Activated naive CD4-positive, alpha-beta T cell treated with anti-CD3 and anti-CD28 coated beads, Interleukin-2, amount 50 U/mL, for 72 hours (primary cell): ENCODE data around the gene MRPL27. TPM values are rescaled to one million over a fixed set of nuclear protein-coding genes. Genes with fewer than 3 reads are reported as not detected.

ENCODE experiments used
- ATAC-seq, 2 donors: fragments of 150-1000 bp; cut with Tn5 transposase; 2 replicates each; pipeline ENCODE4 v1.10.0; 2021; ENCODE audit warnings: mild to moderate bottlenecking in 2 of 2, moderate library complexity in 2 of 2
- DNase-seq, 2 donors: peaks; one replicate each; pipeline ENCODE4 v3.0.0; 2021 to 2022; ENCODE audit warnings: low spot score in 2 of 2
- H3K27ac Mint-ChIP-seq, 2 donors: one replicate each; pipeline ENCODE4 v1.8.0; 2022; ENCODE audit warnings: mild to moderate bottlenecking in 2 of 2, mixed read lengths in 2 of 2
- H3K36me3 Mint-ChIP-seq, 2 donors: one replicate each; pipeline ENCODE4 v1.8.0; 2022; ENCODE audit warnings: mixed read lengths in 2 of 2
- H3K9me3 Mint-ChIP-seq, 2 donors: one replicate each; pipeline ENCODE4 v1.8.0; 2022; ENCODE audit warnings: mixed read lengths in 2 of 2
- total RNA-seq, 2 donors: library from RNA; stranded (reverse); gene quantifications; one replicate each; pipeline ENCODE4 v1.2.3, GENCODE V29; 2022

MRPL27 gene
- total RNA-seq, 2 donors from 2014 or later: 63.6 to 91.4 TPM

DNA sequence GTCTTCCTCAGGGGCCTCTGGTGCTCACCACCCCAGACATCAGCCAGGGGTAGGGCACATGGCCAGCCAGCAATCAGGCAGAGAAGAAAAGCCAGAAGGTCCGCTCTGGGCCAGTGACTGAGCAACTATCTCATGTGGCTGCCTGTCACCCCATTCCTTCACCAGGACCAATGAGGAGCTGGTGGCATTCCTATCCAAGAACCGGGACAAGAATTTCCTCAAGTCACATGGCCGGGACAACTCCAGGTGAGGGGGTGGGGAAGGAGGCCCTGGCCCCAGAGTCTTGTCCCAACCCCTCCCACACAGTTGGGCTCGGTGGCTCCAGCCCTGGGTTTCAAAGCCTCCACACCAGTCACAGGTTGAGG lies 17.7 kb downstream of the MRPL27 start:
- no peak overlapping the region for H3K27ac Mint-ChIP-seq
- no peaks in the 10 kb centered on the region for H3K36me3 Mint-ChIP-seq

DNA sequence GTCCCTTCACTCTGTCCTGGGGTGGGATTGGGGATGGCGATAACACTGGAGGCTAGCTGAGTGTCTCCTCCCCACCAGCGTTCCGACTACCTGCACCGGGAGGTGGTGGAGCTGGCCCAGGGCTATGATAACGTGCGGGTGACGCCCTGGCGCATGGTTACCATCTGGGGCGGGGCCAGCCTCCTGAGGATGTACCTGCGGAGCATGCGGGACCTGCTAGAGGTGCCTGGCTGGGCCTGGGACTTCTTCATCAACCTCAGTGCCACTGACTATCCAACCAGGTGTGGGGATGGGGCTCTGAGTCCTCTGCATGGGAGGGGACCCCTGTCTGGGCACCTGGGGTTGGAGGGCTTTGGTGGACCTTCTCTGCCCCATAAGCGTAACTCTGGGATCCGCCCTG lies 18.2 kb downstream of the MRPL27 start:
- H3K9me3 Mint-ChIP-seq: no peaks in the 10 kb centered on the region
- DNase-seq (peak in 1 of 2 donors; percentile 54), ATAC-seq (no peak)
- no peaks in the 10 kb centered on the region for H3K36me3 Mint-ChIP-seq
- H3K27ac Mint-ChIP-seq: no peak overlapping the region

More for the DNA sequence above, 17.7 kb downstream of the MRPL27 start:
- ATAC-seq (no peak), DNase-seq (peak in 1 of 2 donors; percentile 42)
- H3K9me3 Mint-ChIP-seq: no peaks in the 10 kb centered on the region

DNA sequence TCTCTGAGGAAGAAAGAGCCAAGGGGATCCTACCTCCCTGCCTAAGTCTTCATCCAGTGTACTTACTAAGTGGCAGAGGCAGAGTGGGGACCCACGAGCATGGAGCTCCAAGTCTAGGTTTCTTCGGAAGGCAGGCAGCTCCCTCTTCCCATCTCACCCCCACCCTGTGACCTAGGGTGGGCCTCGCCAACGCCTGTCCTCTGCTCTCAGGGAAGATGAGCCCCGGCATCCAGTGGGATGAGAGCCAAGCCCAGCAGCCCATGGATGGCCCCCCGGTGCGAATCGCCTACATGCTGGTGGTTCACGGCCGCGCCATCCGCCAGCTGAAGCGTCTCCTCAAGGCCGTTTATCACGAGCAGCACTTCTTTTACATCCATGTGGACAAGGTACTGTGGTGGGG lies 18.8 kb downstream of the MRPL27 start:
- H3K9me3 Mint-ChIP-seq: no peaks in the 10 kb centered on the region
- no peak for DNase-seq
- H3K36me3 Mint-ChIP-seq: no peaks in the 10 kb centered on the region
- no peak for ATAC-seq
- no peak overlapping the region for H3K27ac Mint-ChIP-seq

DNA sequence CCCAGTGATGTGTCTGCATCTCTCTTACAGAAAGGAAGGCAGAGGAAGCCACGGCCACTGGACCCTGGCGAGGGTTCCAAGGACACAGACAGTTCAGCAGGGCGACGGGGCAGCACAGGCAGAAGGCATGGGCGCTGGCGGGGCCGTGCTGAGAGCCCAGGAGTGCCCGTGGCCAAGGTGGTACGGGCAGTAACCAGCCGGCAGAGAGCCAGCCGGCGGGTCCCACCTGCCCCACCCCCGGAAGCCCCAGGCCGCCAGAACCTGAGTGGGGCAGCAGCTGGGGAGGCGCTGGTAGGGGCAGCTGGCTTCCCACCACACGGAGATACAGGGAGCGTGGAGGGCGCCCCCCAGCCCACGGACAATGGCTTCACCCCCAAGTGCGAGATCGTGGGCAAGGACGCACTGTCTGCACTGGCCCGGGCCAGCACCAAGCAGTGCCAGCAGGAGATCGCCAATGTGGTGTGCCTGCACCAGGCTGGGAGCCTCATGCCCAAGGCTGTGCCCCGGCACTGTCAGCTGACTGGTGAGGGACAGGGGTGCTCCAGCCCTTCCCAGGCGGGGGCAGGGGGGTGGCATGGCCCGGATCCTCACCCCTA lies 19.3 kb downstream of the MRPL27 start:
- peak in 1 of 2 donors; percentile 52 for DNase-seq
- ATAC-seq: no peak
- no peaks in the 10 kb centered on the region for H3K9me3 Mint-ChIP-seq
- H3K27ac Mint-ChIP-seq: peak overlapping the region in 1 of 2 donors; percentile 20
- H3K36me3 Mint-ChIP-seq: no peaks in the 10 kb centered on the region

DNA sequence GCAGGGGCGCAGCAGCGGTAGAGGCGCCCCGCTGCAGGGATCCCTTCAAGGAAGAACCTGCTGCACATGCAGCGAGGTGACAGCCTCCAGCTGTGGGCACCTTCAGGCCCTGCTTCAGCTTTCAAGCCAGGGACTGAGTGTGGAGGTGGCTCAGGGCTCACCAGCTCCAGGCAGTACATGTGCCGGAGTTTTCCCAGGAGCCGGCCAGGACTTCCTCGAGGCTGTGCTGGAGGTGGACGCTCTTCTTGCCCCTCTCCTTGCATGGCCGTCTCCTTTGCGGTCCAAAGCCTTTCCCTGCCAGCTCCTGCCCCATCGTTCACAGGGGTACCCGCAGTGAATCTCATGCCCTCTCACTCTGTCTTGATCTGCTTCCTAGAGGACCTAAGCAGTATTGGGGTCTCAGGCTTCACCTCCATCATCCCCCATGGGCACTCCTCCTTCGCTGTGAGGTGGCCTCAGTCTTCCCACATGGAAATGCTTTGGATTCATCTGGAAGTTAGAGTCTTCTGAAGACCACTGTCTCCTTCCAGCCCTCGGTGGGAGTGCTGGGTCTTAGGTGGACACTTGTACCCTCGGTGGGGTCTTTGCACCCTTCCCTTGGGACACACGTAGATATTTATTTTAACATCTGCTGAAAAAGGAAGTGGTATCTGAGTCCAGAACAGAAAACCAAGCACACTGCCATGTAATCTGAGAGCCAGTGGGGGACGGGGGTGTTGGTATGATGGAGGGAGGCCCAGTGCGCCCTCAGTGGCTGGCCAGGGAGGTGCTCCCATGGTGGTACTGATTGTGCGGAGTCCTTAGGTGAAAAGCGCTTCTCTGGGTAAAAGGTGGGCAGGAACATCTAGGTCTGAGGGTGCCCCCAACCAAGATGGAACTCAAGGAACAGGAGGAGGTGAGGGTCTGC lies 20.0 kb downstream of the MRPL27 start:
- Mint-ChIP-seq H3K27ac (peak overlapping the region; percentile 32 to 50), H3K9me3 (no peaks in the 10 kb centered on the region), H3K36me3 (no peaks in the 10 kb centered on the region)
- ATAC-seq (no peak), DNase-seq (peak in 1 of 2 donors; percentile 26)

DNA sequence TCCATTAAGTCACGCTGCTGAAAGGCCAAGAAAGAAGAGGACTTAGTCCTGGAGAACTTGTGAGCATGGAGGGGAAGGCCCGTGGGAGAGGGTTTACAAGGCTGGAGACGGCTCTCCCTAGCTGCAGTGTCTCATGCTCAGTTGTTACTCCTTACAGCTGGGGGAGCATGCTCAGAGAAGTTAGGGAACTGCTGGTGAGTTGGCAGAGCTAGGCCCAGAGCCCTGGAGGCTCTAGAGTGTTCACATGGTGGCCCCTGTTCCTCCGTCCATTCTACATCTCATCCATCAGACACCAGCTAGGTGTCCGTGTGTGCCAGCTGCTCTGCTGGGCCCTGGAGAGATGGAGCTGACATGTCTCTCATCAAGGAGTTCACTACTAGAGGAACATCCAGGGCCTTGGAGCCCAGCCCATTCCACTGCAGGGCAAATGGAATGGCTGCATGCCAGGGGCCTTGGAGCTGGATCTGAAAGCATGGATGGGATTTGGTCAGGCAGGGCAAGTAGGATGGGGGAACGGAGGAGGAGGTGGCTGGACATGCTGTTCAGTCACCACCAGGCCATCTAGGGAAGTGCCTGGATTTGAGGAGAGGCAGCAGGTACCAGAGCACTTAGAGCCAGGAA lies 20.8 kb downstream of the MRPL27 start:
- no peaks in the 10 kb centered on the region for H3K36me3 Mint-ChIP-seq
- ATAC-seq (no peak), DNase-seq (peak in 1 of 2 donors; percentile 47)
- peak overlapping the region; percentile 44 to 56 for H3K27ac Mint-ChIP-seq
- no peaks in the 10 kb centered on the region for H3K9me3 Mint-ChIP-seq

DNA sequence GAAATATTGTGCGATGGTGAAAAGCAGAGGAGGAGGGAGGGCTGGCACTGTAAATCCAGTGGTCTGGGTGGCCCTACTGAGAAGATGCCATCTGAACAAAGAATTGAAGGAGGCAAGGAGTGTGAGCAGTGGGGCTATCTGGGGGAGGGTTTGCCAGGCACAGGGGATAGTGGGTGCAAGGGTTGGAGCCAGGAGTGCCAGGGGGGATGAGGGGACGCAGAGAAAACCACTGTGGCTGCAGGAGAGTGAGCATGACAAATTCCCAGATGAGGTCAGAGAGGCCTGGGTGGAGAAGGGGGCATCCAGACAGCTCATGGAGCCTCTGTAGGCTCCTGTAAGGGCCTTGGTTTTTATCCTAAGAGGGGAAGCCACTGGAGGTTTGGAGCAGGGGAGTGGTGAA lies 22.3 kb downstream of the MRPL27 start:
- H3K36me3 Mint-ChIP-seq: no peaks in the 10 kb centered on the region
- H3K9me3 Mint-ChIP-seq: no peaks in the 10 kb centered on the region
- DNase-seq (no peak), ATAC-seq (no peak)
- peak overlapping the region; percentile 56 to 62 for H3K27ac Mint-ChIP-seq

DNA sequence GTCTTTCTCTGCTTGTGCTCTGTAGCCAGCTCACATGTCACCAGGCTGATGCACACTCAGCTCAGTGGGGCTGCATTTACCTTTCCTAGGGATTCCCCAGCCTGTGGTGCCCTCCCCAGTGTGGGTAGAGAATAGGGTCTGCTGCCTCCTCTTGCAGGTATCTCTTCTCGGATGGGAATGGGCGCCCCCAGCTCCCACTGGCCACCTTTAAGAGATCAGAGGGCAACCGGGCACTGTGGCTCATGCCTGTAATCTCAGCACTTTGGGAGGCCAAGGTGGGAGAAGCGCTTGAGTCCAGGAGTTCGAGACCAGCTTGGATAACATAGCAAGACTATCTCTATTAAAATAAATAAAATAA lies 23.8 kb downstream of the MRPL27 start:
- H3K27ac Mint-ChIP-seq: peak overlapping the region; percentile 25 to 89
- DNase-seq (peak in 1 of 2 donors; percentile 47), ATAC-seq (no peak)
- H3K9me3 Mint-ChIP-seq: no peaks in the 10 kb centered on the region
- H3K36me3 Mint-ChIP-seq: no peaks in the 10 kb centered on the region

DNA sequence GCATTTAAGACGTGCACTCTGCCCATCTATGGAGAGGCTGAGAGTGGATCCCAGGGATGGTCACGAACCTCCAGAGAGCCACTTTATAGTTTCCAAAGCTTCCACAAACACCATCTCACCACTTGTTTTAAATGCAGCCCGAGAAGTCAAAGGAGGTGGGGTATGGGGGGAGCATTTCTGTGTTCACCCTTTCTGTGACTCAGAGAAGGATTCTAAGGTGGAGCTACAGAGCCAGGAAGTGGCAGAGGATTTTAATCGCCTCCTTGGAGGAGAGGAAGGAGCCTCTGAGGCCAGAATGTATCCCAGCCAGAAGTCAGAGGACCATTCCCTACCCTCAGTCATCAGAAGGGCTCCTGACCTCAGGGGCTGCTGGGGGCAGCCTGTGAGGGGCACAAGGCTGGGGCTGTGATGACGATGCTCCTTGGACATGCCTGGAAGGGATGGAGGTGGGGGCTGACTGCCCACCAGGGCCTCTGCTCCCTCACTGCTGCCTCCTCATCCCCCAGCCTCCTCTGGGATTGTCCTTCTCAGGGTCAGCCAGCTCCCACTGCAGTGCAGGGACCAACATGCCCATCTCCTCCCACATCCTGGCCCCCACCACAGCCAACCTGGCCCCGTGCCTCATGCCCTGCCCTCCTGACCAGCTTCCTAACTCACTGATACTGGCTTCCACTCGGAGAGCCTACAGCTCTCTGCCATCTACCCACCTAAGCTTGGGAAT lies 24.3 kb downstream of the MRPL27 start:
- DNase-seq (peak in 1 of 2 donors; percentile 55), ATAC-seq (no peak)
- Mint-ChIP-seq H3K9me3 (no peaks in the 10 kb centered on the region), H3K27ac (peak overlapping the region in 1 of 2 donors; percentile 25), H3K36me3 (no peaks in the 10 kb centered on the region)

DNA sequence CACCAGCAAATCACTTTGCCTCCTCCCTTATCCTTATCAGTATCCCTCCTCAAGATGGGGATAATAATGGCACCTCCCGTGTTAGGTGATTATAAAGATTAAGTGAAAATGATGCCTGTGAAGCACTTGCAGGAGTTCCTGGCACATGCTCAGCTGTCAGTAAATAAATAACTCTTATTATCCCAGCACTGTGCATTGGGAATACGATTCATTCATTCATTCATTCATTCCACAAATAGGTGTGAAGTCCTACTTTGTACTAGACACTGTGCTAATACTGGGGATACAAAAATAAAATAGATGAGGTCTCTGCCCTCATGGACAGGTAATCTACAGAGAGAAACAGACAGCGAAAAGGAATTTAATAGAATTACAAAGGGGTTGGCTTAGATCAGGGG lies 25.1 kb downstream of the MRPL27 start:
- DNase-seq (no peak), ATAC-seq (no peak)
- Mint-ChIP-seq H3K9me3 (no peaks in the 10 kb centered on the region), H3K27ac (peak overlapping the region; percentile 25), H3K36me3 (no peaks in the 10 kb centered on the region)

DNA sequence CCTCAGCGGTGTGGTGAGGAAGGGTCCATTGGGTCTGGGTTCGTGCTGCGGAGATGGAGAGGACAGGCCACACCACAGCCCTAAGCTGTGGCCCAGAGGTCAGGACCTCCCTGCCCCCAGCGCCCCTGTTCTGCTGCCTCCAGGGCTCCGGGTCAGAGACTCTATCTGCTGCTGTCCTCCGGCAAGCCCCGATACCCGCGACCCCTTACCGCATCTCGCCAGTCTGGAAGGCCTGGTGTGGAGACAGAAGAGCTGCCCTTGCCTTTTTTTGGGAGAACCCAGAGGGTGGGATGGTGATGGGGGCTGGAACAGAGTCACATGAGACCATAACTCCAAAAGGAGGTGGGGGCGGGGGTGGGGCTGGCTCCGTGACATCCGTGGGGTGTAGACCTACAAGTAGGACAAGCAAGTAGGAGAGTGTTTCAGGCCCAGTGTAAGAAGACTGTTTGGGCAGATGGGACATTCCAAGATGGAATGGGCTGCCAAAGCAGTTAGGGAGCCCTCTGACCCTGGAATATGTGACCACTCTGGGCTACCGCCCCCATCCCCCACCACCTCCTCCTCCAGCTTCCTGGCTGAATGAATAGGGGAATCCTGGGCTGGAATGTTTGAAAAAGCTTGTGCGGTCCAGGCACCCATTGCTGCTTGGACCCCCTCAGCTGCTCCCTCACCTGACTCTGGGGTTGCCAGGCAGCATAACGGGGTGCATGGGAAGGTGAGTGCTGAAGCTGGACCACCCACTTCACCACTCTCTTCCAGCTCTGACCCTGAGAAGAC lies 25.7 kb downstream of the MRPL27 start:
- H3K27ac Mint-ChIP-seq: peak overlapping the region; percentile 82 to 83
- no peaks in the 10 kb centered on the region for H3K36me3 Mint-ChIP-seq
- no peaks in the 10 kb centered on the region for H3K9me3 Mint-ChIP-seq
- DNase-seq: peak in 1 of 2 donors; percentile 56
- ATAC-seq: no peak

DNA sequence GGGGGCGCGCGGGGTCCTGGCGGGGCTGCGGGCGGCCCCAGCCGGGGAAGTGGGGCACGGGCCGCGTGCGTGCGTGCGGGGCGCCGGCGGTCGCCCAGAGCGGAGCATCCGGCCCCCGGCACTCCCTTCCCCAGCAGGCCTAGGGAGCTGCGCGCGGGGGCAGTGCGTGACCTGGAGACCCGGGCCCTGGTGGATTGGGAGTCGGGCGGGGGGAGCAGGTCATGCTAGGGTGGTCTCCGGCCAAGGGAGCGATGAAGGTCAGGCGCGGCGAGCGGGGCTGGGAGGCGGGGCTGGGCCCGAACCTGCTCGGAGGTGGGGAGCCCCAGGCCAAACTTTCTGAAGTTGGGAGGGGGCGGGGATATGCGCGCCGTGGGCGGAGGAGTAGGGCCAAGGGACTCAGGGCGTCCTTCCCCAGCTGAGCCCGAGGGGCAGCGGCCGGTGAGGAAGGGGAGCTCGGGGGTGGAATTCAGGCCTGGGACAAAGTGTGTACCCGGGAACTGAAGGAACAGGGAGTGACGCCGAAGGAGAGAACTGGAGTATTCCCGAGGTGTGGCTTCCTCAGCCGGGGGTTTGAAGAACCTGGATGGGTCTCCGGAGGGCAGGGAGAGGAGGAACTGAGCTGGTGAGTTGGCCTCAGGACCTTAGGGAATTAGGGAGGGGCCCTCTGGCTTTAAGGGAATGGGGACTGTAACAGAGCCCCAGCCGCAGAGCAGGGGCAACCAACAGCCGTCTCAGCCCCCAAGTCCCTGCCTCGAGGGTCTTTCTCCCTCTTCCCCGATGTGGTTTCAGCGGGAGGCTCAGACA lies 26.5 kb downstream of the MRPL27 start:
- no peaks in the 10 kb centered on the region for H3K9me3 Mint-ChIP-seq
- peak overlapping the region; percentile 82 to 83 for H3K27ac Mint-ChIP-seq
- DNase-seq (peak; percentile 44 to 72), ATAC-seq (peak; percentile 63 to 68)
- no peaks in the 10 kb centered on the region for H3K36me3 Mint-ChIP-seq

DNA sequence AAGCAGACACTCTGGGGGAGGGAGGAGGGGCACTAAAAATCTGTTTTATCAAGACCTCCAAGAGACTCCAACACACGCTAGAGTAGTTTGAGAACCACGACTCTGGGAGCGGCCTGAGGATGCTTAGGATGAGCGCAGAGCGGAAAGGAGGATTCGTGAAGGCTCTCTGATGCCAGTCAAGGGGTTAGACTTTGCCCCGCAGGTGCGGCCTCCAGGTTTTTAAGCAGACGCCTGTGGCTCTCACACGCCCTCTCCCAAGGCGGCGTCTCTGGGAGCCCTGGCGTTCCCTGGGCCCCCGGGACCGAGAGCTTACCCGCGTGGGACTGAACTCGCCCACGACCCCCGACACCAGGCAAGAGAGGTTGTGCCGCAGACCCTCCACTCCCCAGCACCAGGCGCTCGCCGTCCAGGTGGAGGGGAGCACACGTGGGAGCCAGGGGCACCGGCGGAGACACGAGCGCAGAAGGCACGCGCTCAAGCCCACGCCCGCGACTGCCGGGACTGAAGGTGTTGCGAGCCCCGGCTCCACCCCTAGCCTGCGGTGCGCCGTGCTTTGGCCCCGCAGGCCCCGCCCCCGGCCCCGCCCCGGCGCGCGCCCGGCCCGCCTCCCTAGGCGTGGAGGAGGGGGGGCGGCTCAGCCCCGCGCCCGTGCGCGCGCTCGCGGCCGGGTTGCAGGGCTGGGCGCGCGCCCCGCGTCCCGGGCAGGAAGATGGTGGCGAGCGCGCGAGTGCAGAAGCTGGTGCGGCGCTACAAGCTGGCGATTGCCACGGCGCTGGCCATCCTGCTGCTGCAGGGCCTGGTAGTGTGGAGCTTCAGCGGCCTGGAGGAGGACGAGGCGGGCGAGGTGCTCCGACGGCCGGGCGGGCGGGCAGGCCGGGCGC lies 27.3 kb downstream of the MRPL27 start, which contains the start of gene XYLT2:
TSS of gene XYLT2 (plus strand) at position 695 of the 881 bp plus-strand sequence. CDS start at position 710, 15 bp downstream.
- Mint-ChIP-seq H3K36me3 (no peaks in the 10 kb centered on the region), H3K9me3 (no peaks in the 10 kb centered on the region), H3K27ac (peak within 1 kb of the TSS; percentile 83 to 94)
- ATAC-seq (peak; percentile 90 to 95), DNase-seq (peak; percentile 91 to 94)

DNA sequence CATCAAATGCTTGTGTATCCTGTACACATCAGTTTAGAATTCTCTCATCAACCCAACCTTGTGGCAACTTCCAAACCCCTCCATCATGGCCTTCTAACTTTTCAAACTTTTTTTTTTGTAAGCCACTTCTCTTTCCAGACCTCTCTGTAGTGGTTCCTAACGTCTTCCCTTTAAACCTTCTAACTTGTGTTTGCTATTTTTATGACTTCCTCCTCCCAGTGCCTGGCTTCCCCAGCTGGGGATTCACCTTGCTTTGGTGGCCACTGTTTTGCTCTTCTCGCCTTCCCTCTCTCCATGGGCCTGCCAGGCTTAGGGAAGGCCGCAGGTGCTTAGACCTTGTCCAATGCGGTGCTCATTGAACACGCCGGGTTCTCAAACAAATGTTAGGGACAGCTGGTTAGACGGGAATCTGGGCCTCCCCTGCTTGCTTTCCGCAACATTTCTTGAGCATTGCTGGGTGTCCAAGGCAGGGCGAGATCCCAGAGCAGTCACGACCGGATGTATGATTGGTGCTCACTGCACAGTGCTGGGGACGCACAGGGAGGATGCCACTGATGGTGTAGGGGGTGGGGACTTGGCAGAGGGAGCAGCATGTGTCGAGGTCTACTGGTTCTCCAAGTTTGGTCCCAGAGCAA lies 28.1 kb downstream of the MRPL27 start:
- no peak for DNase-seq
- peak overlapping the region in 1 of 2 donors; percentile 88 for H3K27ac Mint-ChIP-seq
- no peaks in the 10 kb centered on the region for H3K9me3 Mint-ChIP-seq
- H3K36me3 Mint-ChIP-seq: no peaks in the 10 kb centered on the region
- no peak for ATAC-seq
